Fibroblast of peridontal ligament (primary cell): Measurements from ENCODE around the gene FOLR2.

ENCODE experiments used
- DNase-seq: peaks from one replicate; pipeline ENCODE4 v3.0.0-alpha.2; 2010; ENCODE audit errors: extremely low read depth

The FOLR2 gene

DNA sequence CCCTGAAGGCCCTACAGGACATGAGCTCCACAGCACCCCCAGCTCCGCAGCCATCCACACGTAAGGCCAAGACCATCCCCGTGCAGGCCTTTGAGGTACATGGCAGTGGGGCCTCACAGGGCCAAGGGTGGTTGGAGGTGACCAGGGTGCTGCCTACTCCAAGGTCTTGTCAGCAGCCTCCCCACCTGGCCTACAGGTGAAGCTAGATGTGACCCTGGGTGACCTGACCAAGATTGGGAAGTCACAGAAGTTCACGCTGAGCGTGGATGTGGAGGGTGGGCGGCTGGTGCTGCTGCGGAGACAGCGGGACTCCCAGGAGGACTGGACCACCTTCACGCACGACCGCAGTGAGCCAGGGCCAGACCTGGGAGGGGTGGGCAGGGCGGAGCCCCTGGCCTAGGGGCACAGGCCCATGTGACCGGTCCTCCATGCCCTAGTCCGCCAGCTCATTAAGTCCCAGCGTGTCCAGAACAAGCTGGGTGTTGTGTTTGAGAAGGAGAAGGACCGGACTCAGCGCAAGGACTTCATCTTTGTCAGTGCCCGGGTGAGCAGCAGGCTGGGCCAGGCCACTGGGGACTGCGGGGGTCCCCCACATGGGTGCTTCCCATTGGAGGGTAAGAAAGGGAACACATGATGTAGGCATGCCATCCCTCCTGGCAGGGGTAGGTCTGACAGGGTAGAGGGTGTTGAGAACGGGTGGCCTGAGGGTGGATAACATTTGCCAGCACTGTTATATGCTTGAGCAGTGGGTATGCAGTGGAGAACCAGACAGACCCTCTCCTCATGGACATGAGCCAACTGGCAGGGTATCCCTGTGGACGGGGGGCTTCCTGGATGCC is 13.6 kb downstream of the FOLR2 start:
- DNase-seq: no peak

GRCh38 chr11:72230764-72231365 is 14.3 kb downstream of the FOLR2 start:
- DNase-seq: no peak

- no peak for DNase-seq
These were observed 15.0 kb downstream of the FOLR2 start for GRCh38 chr11:72231396-72232259.

- DNase-seq: no peak
These were observed 15.9 kb downstream of the FOLR2 start for GRCh38 chr11:72232260-72233055.

- DNase-seq: no peak
These were observed 16.6 kb downstream of the FOLR2 start for GRCh38 chr11:72233056-72233772.

GRCh38 chr11:72233773-72234513 is 17.3 kb downstream of the FOLR2 start:
- no peak for DNase-seq

DNA sequence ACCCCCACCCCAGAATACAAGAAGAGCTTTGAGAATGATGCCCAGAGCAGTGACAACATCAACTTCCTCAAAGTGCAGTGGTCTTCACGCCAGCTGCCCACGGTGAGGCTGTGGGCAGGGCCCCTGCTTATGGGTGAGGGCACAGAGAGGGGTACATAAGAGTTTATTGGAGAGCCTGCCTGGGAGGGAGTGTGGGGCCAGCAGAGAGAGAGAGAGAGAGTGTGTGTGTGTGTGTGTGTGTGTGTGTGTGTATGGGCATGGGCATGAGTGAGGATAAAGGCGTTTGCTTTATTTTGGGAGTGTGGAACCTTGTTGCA is 17.9 kb downstream of the FOLR2 start:
- DNase-seq: no peak

DNA sequence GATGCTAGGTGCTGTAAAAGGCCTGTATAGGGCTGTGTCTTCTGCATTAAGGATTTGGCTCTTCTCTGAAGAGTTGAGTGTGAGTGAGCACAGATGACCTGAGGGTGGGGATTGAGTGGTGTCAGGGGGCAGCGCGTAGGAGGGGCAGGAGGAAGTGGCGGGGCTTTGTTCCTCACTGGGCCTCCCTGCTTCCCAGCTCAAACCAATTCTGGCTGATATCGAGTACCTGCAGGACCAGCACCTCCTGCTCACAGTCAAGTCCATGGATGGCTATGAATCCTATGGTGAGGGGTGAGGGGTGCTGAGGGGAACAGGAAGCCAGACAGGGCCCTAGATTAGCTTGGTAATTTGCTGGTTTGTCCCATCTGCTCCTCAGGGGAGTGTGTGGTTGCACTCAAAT is 18.3 kb downstream of the FOLR2 start:
- DNase-seq: no peak

- DNase-seq: no peak
These were observed 18.9 kb downstream of the FOLR2 start for GRCh38 chr11:72235351-72236057.

- DNase-seq: peak; percentile 68
These were observed 19.6 kb downstream of the FOLR2 start for GRCh38 chr11:72236083-72236697.

DNA sequence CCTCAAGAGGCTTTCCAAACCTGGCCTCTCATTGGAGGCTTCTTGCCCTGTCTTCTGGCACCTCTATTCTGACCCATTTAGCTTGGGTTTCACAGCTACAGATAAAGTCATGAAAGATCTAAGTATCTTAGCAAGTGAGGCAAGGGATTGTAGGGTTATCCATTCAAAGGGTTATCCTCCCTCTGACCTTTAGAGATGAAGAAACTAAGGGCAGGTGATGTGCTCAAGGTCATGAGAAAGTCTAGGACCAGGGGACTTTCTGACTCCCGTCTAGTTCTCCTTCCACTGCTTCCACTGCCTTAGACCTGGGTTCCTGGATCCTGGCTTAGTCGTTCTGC is 20.1 kb downstream of the FOLR2 start:
- no peak for DNase-seq

- DNase-seq: no peak
These were observed 20.7 kb downstream of the FOLR2 start for GRCh38 chr11:72237112-72237931.

DNA sequence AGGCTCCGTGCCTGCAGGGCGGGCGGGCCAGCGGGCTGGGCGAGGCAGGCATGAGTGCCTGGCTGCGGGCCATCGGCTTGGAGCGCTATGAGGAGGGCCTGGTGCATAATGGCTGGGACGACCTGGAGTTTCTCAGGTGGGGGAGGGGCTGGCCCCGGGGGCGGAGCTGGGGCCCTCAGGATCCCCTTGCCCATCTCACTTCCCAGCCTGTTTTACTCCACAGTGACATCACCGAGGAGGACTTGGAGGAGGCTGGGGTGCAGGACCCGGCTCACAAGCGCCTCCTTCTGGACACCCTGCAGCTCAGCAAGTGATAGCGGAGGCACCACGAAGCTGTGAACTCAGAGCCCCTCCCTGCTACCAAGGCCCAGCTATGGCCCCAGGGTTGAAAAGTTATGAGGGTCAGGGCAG is 21.5 kb downstream of the FOLR2 start:
- DNase-seq: peak; percentile 54

DNA sequence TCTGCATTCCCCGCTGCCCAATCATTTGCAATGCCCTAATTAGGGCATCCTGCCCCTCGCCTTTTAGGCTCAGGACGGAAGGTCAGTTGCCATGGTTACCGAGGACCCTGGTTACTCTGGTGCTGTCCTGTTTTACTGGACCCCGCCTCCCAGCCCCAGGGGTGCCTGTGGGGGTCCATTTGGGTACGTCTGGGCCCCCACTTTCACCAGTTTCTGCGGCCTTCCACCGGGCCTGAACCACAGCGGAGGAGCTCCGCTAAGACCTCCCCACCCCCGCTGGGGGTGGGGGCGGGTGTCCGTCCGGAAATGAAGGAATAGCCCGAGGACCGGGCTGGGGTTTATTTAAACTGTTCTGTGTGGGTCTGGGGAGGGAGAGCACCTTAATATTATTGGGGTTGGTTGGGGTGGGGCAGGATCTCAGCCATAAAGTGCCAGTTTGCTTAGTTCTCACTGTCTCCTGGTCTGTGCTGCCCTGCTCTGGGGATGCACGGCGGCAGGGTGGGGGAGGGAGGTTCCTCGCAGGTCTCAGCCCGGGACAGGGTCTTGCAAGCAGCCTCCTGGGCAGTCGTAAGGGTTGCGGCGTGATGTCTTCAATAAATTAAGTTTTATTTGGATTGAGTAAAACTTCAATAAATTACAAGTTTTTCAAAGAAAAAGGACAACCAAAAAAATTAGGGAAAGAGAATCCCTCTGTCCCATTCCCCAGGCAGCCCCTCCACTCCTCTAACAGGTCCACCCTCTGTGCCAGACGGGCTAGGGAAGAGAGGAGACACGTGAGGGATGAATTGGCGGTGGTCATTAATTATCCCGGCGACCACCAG is 22.1 kb downstream of the FOLR2 start:
- DNase-seq: no peak

DNA sequence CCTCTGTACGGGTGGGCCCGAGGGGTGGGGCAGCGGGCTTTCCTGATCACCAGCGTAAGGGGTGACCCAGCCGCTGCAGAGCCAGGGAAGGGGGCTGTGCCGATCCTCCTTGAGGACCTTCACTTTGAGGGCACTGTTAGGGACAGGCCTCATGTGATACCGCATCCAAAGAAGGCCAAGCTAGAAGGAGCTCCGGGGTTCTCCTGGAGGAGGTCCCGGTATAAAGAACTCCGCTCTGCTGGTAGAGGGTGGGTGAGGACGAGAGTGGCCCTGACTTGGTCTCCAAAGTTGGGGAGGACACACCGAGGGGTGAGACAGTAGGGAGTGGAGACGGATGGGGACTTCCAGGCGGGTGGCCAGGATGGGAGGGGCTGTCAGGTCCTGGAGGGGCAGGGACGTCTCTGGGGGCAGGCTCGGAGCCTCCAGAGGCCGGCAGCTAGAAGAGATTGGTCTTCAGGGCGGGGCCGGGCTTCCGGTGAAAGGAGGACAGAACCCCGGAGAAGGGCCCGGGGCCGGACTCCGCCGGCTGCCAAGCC is 22.8 kb downstream of the FOLR2 start:
- peak; percentile 18 for DNase-seq

GRCh38 chr11:72239849-72240460 is 23.4 kb downstream of the FOLR2 start:
- DNase-seq: peak; percentile 23
